Measurements from ENCODE around the gene TP63.
"Not testable (repeated sequence)": the region's sequence is repeated elsewhere in the genome, so short reads cannot be mapped to it uniquely, and the experiment has no call there.

The TP63 gene

DNA sequence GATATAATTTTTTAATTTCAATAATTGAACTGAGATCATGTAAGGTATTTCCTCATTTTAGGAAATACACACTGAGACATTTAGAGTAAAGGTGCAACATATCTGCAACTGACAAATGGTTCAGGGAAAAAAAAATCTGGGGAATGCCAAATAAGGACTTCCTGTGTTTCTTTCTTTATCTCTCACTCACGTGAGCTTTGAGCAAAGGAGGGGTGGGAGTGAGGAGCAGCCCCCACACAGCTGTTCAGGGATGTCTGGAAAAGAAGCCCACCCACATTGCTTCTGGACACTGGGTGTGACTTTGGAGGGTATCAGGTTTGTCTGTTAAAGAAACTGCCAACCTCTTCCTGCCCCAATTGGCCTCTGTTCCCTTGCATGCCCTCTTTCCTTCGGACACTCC is 5.6 kb upstream of the TP63 start:
- DNase-seq (ENCODE audit: low read depth), result no peak

DNA sequence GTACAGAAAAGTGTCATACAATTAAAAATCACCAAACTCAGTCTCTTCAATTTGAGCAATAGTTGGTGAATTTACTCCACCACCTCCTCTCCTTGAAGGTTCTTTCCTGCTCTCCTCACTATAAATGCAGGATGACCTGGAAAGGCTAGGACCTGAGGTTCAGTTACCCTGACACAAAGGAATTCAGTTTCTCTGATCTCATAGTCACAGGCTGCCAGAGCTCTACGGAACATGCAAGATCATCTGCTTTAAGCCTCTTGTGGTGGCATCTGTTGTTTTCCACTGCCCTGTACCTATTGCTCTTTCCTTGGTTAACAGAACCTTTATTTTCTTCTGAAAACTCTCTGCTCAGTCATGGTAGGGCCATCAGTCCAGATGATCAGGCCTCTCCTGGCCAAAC is 4.9 kb upstream of the TP63 start:
- no peak for DNase-seq (ENCODE audit: low read depth)

DNA sequence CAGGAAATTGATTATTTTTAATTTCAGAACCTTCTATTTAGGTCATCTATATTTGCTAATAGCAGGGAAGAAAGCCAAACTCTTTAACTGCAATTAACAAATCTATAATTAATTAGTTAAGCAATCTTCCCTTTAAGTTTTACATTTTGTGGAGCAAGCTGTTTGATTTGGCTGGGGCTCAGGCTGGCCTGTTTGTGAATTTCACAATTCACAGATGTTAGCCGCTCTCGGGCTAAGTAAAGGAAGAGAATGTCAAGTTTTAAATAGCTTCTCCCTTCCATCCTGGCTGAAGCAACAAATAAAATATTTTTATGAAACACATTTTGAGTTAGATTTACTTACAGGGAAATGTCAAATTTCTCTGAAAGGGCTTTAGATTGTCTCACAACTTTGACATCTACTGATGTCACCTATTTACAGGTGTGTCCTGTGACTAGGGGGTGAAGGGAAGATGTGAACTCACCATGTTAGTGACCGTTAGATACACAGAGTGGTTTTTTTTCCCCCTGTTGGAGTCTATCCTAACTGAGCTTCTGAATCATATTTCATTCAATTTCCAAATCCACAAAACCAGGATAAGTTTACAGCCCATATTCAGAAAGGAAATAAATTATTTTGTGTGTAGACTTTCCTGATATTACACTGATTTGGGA is 1.3 kb upstream of the TP63 start:
- DNase-seq (ENCODE audit: low read depth), result no peak

DNA sequence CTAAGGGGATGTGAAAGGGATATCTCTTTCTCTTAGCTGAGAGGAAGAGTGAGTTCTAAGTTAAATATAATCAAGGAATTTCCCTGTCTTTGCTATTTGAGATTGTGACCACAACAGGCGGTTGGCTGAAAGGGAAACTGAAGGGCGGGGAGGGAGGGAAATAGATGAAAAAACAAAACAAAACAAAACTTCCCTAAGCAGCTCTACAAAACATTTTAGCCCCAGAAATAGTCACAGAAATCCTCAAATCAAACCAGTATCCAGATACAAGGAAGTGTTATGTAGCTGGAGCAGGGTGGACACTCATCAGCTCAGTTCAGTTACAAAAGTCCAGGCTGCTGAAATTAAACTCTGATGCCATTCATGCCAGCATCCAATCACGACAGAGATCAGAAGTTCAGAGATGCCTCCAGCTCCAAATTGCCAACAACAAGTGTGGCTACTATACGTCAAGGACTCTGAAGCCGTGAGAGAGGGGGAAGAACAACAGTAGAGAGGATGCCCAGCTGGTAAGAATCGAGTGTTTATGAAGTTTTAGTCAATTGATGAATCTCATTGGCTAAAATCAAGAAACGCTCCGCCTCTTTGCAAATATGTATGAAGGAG is 319 bp upstream of the TP63 start:
- peak; percentile 6 for DNase-seq (ENCODE audit: low read depth)

DNA sequence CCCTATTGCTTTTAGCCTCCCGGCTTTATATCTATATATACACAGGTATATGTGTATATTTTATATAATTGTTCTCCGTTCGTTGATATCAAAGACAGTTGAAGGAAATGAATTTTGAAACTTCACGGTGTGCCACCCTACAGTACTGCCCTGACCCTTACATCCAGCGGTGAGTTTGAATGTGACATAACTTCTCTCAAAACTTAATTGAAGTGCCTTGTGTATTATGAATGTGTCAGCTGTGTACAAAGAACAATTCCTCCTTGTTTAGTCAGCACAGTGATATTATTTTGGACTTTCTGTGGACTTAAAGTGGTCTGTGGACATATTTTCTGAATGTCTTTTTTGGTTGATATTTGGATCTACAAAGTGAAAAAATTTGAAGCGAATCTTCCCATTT is 220 bp downstream of the TP63 start:
- no peak for DNase-seq (ENCODE audit: low read depth)

DNA sequence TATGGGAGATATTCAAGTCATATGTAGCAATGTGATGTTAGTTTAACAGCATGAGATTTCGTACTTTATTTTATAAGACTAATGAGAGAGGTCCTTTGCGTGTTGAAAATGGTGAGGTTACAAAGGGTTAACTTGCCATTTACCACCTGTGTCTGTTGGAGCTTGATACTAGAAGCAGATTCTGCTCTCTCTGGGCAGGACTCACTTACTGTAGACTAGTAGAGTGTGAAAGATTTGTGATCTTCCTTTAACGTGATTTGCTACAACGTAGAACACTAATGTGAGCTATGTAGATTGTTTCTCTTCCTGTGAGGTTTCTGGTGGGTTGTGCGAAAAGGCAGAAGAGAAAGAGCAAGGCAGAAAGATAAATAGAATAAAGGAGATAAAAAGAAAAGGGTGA is 1.1 kb downstream of the TP63 start:
- no peak for DNase-seq (ENCODE audit: low read depth)

DNA sequence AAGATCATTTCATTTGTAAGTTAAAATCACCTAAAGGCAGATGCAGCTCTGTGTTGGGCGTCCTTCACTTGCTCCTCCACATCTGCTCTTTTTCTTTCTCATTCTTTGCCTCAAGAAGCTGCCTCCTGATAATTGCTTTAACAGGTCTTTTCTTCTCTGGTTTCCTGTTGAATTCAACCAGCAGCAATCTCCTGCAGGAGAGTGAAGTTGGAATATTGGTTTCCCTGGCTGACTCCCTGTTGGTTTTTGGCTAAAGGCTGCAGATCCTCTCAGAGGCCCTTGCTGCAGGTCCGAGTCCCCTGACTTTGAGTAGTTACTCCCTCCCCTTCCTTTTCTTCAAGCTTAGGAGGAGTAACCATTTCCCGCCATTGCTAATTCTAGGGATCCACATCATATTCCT is 4.2 kb downstream of the TP63 start:
- no peak for DNase-seq (ENCODE audit: low read depth)

DNA sequence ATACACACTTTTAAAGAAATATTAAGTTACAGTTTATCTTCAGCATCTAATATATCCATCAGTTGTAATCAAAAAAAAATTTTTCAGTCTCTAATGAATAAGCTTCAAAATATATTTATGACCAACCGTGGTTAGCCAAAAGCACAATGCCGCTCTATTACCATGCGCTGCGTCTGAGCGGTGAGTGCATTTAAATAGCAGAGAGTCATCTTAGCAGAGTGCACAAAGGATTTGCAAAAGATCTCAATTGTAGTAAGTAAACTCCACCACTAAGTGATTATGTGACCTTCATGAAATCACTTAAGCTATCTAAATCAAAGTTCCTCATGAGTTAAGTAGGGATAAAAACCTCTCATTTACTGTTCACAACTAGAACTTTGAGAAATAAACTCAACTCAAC is 4.9 kb downstream of the TP63 start:
- DNase-seq (ENCODE audit: low read depth), result no peak

DNA sequence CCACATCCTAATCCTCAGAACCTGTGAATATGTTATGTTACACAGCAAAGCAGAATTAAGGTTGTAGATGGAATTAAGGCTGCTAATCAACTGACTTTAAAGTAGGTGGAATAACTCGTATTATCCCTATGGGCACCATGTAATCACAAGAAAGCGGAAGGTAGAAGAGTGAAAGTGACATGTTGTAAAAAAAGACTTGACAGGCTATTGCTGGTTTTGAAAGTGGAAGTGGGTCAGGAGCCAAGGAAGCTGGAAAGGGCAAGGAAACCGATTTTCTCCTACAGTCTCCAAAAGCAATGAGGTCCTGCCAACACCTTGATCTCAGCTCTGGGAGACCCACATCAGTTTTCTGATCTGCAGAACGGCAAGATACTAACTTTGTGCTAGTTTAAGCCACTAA is 6.6 kb downstream of the TP63 start:
- DNase-seq (ENCODE audit: low read depth), result no peak

DNA sequence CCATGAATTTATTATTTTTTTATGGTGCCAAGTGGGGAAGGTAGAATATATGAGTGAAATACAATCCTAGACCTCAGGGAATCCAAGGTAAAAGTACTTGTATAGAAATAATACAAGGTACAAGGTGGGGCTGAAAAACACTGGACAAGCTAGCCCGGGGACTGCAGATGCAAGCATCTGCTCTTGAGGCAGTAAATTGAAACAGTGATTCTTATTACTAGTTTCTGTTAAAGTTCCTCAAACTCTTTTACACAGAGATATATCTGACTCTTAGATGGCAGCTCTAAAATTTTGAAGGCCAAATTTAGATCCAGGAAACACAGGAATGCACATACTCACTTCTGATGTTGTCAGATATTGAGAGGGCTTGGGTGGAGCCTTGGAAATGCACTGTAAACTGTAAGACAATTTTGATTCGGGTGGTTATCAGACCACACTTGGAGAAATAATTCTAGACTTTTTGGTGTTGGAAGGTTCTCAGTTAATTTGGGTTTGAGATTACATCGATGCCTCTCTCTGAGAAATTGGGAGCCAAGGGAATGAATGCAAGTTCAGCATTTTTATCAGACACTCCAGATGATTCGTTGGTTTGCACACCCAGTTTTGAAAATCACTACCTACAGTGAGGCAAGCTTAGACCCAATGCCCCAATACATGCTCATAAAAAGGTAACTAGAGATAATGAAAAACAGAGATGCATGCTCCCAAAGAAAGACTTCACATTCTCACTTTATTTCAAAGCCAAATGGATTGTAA is 7.3 kb downstream of the TP63 start:
- DNase-seq (ENCODE audit: low read depth), result no peak

DNA sequence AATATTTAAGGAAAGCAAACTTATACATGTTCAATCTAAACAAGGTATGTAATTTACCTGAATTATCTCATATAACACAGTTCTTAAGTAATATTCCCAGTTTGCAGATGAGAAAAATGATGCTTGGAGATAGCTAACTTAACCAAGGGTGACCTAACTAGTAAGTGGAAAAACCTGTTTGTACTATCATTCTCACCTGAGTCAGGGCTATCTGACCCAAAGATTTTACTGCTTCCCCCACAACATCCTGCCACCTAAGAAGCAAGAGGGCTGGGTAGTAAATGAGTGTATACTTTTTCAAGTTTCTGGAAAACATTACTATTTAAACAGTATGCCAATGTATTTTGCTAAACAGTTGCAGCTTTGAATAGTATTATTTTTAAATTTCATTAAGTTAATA is 10.6 kb downstream of the TP63 start:
- DNase-seq (ENCODE audit: low read depth), result no peak

DNA sequence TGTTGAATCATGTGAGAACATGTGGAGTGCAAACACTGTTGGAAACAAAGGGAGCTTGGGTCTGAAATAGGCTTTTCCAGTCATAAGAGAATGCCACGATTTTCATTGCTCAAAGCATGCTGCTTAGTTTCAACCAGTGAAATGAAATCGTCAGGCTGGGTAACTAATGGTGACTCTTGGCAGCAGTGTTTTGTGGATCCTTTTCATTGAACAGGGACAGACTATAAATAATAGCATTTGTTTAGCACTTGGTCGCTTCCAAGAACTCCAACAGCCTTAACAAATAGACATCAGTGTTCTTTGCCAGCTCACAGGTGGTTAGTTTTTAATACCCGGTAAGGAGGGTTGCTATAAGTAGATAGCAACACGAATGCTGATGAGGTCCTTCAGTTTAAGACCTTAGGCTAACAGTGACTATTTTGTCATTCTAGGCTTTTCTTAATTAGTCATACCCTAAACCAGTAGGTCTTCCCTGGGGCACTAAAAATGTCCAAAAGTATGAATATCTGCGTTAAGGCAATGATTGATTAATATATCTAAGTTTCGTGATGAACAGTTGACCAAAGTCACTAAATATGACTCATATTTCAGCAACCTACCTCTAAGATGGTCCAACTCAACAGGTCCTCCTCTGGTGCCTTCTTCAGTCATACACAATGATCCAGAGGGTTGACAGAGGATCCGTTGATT is 15.8 kb downstream of the TP63 start:
- DNase-seq (ENCODE audit: low read depth), result no peak

DNA sequence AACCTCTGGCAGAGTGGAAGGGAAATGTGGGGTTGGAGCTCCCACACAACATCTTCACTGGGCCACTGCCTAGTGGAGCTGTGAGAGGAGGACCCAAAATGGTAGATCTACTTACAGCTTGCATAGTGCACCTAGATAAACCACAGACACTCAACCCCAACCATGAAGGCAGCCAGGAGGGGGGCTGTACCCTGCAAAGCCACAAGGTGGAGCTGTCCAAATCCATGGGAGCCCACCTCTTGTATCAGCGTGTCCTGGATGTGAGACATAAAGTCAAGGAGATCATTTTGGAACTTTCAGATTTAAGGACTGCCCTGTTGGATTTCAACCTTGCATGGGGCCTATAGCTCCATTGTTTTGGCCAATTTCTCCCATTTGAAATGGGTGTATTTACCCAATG is 20.9 kb downstream of the TP63 start:
- DNase-seq (ENCODE audit: low read depth), result peak; percentile 35

DNA sequence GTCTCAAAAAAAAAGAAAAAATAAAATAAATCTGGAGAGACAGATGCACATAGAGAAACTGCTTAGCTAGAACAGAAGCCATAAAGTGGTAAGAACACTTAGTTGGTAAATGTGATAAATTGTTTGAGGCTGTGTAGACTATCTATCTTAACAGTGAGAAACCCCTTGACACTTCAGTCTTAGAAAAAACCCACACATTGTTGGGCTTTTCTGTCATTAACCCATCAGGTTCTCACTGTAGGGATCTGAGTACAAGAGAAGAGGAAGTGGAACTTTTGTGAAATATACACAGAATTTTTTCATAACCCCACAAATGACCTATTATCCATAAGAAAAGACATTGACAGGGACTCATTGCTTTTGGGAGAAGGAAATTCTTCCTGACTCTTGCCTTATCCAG is 24.4 kb downstream of the TP63 start:
- DNase-seq (ENCODE audit: low read depth), result no peak

DNA sequence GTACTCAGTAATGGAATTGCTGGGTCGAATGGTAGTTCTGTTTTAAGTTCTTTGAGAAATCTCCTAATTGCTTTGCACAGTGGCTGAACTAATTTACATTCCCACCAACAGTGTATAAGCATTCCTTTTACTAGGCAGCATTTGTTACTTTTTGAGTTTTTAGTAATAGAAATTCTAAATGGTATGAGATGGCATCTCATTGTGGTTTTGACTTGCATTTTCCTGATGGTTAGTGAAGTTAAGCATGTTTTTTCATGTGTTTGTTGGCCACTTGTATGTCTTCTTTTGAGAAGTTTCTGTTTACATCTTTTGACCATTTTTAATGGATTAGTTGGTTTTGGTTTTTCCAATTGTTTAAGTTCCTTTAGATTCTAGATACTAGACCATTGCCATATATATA is 28.4 kb downstream of the TP63 start:
- DNase-seq (ENCODE audit: low read depth), result no peak

DNA sequence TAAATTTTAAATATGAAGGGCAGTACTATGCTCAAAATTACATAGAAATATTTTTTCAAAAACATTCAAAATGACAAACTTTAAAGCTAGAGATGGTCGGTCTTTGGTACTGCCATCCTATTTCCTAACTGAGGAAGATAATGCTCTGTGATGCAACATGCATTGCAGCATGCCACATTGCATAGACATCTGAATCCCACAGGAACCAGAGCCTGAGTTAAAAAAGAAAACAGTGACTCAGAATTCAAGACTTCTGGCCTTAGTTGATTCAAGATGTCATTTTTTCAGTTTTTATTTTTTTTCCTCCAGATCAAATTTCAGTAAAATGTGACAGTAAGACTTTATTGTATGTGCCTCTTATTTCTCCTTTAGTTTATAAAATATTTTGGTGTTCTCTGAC is 33.1 kb downstream of the TP63 start:
- DNase-seq (ENCODE audit: low read depth), result peak; percentile 95

DNA sequence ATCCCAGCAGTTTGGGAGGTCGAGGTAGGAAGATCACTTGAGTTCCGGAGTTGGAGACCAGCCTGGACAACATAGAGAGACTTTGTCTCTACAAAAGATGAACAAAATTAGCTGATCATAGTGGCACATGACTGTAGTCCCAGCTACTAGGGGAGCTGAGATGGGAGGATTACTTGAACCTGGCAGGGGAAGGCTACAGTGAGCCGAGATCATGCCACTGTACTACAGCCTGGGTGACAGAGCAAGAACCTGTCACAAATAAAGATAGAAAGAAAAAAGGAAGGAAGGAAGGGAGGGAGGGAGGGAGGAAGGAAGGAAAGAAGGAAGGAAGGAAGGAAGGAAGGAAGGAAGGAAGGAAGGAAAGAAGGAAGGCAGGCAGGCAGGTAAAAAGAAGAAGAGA is 41.2 kb downstream of the TP63 start:
- DNase-seq (ENCODE audit: low read depth), result not testable (repeated sequence)

DNA sequence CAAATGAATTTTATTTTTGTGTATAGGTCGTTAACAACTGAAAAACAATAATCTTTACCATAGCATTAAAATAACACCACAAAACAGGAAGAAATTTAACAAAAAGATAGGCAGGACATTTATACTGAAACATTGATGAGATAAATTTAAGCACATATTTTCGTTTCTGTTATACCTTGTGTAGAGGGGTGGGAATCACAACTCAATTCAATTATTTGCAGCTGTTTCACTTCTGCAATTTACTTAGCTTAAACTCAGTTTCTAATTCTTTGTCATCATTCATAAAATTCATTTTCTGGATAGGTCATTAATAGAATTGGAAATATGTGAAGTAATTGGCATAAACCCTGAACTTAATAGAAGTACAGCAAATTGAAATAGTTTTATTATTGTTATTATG is 42.3 kb downstream of the TP63 start:
- no peak for DNase-seq (ENCODE audit: low read depth)

DNA sequence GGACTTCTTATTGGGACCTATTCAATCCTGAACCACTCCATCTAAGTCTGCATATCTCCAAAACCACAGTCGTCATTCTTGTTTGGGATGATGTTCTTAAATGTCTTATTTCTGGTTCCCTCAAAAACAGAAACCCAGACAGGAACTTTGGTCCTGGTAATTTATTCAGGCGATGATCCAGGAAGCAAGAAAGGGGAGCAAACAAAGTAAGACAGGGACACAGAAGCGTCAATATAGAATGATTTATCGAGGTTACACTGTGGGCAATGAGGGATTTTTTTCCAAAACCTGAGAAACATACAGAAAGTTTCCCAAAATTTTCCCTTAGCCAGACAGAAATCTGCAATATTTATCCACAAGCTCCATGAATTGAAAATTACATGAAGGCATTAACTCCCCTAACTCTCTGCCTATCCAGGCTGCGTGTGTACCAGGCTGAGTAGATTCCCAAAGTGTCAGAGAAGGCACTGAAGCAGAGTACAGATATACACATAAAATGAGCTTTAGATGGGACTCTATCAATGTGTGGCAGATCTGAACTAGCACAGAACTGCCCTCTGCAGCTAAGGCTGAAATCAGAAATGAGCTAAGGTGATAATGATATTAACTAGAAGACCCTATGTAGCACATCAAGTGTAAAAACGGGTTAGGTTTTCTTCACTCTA is 43.2 kb downstream of the TP63 start:
- no peak for DNase-seq (ENCODE audit: low read depth)

DNA sequence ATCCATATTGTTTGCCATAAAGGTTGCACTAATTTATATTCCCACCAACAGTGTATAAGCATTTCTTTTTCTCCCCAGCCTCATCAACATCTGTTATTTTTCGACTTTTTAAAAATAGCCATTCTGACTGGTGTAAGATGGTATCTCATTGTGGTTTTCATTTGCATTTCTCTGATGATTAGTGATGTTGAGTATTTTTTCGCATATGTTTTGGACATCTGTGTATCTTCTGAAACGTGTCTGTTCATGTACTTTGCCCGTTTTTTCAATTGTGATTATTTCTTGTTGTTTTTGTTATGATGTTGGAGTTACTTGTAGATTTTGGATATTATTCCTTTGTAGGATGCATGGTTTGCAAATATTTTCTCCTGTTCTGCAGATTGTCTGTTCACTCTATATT is 46.5 kb downstream of the TP63 start:
- DNase-seq (ENCODE audit: low read depth), result no peak

DNA sequence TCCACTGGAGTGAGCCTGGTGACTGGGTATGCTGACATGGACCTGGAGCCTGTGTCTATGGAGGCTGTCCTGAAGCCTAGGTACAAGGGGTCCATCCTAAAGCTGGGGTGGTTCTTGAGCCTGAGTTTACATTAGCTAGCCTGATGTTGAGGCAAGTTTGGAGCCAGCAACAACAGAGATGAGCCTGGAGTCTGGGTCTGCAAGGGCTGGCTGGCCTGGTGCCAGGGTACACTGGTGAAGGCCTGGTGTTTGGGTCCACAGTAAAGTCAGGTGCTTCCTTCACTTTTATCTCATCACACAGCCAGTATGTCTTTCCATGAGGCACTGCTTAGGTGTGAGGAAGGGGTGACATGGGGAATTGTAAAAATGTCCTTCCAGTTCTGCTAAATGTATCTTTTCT is 49.5 kb downstream of the TP63 start:
- no peak for DNase-seq (ENCODE audit: low read depth)

DNA sequence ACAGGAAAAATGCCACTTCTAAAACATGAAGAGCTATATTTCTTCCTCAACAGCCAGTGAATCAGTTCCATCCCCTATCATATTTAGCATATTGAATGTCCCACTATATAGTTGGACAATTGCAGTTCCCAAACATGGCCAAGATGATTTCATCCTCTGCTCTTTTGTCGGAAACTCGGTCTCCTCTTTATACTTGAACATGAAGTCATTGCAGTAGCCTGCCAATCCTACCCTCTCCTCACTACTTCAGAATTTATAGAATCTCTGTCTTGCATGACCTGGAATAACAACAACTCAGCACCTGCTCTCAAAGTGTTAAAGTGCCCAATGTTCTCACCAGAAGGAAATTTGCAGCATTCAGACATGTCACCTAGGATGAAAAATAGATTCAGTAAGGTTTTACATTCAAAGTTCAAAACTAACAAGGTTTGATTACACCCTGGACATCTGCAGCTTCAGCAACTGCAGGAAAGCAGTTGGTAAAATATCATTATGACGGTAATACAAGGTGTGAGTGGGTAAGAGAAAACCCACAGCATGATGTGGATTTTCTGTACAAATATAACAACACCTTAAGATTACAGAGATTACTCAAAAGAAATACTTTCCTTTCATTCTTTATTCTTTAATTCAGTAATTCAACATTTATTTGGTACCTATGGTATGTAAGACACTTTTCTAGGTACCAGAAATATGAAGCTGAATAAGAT is 52.5 kb downstream of the TP63 start:
- no peak for DNase-seq (ENCODE audit: low read depth)
